ENCODE measurements around the gene CAMK2B.

The CAMK2B gene

DNA sequence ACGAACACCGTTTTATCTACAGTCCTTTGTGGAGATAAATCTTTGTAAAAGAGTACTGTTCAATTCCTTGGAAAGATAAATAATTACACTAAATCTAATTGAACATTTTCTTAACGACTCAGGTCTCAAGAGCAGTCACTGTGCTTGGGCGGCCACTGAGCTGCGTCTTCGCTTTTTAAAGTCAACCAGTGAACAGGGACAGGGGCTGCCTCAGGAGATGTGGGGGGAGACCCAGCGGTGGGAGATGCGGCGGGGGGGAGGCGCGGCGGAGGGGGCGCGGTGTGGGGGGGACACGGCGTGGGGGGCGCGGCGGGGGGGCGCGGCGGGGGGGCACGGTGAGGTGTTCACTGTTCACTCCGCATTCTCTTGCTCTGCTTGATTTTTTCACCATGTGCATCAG lies 39.8 kb downstream of the CAMK2B start:
- DNase-seq = no peak

DNA sequence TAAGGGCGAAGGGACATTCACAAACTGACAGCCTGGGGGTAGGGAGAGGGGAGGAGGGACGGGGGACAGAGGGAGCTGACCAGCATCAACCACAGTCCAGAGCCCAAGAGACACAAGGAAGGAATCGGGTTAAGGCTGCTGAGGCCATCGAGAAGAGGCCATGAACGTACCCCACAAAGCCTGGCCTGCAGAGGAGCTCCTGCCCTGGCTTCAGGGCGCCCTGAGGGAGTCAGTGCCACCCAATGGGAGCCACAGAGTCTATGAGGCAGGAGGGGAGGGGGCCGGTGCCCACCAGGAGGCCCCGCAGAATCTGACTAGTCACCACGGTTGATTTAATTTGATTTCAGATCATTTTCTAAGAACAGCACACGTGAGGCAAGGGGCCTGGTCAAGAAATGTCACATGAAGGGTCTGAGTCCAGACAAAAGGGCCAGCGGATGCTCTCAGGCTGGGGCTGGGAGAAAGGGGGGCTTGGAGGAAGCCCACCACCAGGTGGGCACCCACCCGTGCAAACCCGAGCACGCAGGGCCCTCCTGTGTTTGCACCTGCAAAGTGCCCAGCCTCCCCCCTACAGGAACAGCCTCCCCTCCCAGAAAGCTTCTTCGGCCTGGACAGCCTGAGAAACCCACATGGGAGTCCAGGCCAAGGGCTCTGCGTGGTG lies 40.4 kb downstream of the CAMK2B start:
- no peak for DNase-seq

DNA sequence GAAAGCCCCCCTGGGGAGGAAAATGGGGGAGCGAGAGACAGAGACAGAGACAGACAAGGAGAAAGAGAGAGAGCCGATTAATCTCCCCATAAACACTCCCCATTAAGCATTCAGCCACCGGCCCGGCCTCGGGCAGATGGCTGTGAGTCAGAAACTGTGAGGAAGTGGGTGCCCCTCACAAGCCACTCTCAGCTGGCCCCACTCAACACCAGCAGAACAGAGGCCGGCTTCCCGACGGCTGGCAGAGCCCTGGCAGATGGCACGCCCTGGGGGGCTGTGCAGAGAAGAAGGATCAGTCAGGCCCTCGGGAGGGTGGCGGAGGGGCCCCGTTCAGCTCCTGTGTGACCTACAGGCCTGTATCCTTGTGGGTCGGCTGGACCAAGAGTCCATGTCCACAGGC lies 41.2 kb downstream of the CAMK2B start:
- no peak for DNase-seq

DNA sequence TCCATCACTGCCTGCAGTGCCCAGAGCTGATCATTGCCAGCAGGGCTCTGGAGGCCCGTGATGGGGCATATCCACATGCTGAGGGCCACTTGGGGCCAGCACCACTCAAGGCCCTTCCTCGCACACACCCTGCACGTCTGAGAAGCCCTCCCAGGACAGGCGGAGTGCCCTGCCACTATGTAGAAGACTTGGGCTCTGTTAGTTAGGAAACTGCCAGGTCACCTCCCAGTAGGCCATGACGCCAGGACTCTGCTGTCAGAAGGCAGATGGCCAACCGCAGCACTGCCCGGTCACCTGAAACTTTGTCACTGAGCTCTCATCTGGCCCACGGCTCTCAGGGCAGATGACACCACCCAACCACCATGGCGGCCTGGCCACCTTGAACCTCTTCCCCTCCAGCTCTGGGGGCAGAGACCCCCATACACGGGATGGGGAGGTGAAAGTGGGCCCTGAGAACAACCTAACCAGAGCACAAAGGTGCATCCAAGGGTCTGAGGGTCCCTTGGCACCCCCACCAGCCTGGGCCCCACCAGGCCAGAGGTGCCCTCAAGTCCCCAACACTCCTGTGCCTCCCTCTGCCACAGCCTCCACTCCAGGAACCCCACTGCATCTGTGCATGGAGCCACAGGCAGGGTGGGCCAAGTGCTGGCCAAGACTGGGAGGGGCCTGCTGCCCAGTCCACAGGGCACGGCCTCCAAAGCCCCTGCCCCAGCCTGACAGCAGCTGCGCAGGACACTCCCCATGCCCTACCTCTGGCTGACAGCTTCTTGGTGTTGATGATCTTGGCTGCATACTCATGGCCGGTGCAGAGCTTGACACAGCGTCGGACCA lies 41.8 kb downstream of the CAMK2B start:
- no peak for DNase-seq

DNA sequence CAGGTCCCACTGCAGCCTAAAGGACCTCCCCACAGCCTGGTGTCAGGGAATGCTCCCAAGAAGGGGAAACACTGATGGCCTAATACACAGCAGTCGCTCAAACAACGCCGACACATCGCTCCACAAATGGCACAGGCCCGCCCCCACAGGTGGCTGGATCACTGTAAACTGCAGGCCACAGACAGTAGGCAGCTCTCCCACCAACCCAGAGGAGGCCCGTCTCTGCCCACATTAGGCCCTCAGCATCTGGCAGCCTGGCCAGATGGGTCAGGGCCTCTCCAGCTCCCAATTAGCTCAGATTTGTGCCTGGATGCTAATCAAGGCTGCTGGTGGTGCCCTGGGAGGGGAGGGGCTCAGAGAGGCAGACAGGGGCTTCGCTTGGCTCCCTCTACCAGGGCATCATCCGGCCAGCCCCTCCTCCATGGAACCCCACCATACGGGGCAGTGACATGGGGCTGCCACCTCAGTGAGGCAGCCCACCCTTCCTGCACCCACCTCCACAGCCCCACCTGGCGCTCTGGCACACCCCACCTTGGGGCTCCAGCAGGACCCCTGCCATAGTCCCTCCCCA lies 42.7 kb downstream of the CAMK2B start:
- DNase-seq = no peak

DNA sequence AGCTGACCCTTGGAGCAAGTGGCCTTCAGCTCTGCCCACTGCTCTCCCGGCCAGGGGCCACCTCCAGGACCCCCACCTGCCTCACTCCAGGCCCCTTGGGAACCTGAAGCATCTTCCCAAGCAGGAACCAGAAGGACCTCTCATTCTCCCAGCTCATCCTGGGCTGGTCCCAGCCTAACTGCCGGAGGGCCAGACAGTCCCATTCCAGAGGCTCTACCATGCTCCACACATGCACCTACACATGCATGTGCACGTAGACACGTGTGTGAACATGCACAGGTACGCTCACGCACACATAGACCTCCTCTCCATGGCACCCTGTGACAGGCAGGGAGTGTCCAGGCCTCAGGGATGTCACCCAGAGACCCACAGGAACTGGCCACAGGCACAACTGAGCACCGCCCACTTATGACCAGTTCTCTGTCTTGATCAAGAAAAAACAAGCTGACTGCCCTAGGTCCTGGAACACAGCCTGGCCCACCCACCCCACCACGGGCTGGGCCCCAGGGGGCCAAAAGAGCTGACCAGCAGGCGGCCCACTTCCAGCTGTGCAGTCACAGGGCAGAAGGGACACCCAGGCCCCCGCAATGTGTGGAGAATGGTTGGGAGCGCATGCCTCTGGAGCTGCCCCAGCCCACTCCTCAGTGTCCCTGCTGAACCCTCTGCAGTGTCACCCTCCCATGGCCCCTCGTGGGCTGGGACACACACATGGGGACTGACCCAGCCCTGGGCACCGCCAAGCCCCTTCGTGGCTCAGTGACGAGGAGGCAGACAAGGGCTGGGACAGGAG lies 43.4 kb downstream of the CAMK2B start:
- DNase-seq = no peak

DNA sequence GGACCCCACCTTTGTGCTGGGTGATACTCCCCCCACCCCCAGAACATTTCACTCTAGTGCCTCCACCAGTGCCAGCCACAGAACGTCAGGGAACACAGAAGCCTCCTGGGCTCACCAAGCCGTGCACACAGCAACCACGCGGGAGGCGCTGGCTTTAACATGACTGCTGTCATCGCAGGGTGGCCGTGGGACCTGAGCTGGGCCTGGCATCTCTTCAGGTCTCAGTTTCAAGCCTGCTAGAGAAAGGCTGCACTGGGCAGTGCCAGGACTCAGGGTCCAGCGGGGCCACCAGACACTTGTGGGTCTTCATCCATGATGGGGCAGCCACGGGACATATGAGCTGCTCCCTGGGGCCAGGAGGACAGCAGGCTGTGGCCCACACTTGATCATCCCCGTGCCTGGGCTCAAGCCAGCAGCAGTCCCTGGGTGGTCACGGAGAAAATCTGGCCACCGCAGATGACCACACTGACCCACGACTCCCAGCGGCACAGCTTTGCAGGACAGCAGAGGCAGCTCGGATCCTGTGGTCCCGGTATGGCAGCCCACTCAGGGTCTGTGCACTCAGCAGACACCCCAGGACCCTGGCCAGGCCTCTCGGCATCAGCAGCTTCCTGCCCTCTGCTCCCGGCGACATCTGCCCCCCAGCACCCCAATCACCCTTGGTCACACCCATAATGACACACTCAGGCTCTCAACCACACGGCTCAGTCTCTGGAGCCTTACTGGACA lies 44.2 kb downstream of the CAMK2B start:
- DNase-seq = no peak

DNA sequence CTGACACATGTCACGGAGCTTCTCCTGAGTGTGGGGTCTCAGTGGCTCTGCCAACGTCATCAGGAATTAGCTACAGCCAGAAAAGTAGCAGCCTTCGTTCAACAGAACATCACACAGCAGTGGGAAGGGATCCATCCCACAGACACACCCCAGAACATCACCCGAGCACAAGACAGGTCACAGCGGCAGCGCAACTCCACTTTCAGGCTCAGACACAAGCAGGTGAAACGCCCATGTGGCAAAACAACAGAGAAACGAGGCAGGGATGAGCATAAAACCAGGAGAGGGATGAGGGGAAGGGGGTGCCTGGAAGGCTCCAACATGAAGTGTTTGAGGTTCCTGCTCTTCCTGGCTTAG lies 44.8 kb downstream of the CAMK2B start:
- no peak for DNase-seq

DNA sequence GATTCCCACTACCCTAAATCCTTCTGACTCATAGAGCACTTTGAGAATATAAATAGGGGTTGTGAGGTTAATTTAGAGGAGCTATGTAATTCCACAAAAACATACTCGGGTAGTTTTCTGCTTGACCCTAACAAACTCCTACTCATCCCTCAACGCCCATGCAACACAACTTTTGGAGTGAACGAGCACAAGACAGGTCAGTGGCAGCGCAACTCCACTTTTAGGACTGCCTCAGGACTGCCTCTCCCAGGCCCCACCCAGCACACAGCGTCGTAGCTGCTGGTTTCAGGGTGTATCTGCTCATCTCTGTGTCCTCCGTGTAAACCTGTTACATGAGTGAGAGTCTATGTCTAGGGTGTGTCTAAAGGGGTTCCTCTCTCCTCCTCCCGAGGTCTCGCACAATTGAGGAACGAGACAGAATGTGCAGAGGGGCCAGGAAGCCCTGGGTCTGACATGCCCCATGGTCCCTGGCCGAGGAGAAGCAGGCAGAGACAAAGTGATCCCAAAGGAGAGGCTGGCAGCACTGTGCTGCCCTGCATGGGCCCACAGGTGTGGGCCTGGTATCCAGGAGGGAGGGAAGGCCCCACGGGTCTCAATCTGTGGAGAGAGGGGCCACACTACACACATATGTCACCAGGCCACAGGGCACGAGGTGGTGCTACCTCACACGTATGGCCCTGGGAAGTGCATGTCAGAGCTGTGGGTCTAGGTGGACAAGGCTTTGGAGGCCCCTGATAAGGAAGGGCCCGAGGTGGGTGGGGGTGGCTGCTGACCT lies 45.5 kb downstream of the CAMK2B start:
- no peak for DNase-seq

DNA sequence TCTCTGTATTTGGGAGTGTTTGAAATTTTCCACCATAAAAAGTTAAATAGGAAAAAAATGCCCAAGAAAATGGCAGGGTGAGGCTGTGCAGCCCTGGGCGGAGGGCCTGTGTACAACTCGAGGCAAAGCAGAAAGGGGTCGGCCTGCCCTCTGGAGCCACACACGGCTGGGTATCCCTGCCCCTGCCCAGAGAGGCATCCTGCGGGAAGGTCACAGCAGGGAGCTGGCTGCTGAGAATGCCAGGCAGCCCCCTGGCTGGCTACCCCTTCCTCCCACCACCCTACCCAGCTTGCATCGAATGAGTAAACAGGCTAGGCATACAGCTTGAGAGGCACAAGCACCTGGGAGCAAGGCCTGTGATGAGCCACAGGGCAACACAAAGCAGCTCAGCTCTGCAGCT lies 46.1 kb downstream of the CAMK2B start:
- DNase-seq = no peak

DNA sequence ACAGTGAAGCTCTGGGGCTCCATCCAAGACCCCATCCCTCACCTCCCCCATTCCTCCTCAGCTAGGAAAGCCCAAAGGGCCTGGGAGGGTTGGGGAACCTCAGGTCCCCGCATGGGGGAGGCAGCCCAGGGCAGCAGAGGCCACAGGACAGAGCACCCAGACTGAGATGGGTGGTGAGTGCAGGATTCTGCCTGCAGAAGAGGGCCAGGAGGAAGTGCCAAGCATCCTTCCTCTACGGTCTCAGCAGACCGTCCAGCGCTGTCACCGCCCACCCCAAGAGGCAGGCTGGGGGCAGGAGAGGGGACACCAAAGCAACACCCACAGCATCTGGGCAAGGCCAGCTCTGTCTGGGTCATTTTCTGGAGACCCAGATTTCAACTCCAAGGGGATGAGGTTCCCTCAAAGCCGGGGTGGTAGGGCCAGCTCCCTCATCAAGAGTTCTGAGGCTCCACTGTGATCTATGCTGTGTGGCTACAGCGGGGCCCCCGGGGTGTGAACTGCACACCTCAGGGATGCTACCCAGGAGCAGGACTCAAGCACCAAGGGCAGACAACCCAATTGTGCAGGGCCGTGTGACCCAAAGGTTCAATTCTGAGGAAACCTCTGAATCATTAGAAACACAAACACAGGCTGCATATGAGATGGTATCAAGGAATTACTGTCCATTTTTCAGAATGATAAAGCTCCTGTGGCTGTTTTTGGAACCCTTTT lies 46.8 kb downstream of the CAMK2B start:
- DNase-seq = no peak

DNA sequence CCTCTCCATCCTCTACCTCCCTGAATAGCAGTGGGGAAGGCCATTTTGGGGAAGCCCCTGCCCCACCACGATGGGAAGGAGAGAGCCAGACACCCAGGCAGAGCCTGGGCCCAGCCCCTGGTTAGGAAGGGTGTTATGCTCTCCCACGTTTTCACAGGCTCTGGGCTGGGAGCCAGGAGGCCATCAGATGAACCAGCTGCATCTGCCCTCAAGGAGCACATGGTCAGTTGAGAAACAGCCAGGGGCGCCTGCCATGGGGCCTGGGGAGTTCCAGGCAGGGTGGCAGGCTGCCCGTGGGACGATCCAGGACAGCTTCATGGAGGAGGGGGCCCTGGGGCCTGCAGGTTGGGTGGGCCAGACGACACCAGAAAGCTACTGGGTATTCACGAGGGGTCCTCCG lies 47.5 kb downstream of the CAMK2B start:
- no peak for DNase-seq

DNA sequence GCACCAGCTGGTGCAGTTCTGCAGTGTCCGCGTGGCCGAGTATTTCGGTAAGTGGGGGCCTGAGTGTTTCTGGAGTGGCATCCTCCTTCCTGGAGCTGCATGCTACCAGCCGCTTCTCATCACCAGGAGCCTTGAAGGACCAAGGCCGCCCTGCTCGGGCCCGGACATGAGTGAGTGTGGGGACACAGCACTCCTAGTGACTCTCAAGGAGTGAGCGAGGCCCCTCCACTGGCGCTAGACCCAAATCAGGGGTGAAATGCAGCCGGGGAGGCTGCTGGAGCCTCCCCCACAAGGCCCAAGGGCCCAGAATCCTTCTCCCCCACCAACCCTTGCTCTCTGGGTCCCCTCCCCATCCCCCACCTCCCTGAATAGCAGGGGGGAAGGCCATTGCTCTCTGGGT lies 48.0 kb downstream of the CAMK2B start:
- DNase-seq = no peak

DNA sequence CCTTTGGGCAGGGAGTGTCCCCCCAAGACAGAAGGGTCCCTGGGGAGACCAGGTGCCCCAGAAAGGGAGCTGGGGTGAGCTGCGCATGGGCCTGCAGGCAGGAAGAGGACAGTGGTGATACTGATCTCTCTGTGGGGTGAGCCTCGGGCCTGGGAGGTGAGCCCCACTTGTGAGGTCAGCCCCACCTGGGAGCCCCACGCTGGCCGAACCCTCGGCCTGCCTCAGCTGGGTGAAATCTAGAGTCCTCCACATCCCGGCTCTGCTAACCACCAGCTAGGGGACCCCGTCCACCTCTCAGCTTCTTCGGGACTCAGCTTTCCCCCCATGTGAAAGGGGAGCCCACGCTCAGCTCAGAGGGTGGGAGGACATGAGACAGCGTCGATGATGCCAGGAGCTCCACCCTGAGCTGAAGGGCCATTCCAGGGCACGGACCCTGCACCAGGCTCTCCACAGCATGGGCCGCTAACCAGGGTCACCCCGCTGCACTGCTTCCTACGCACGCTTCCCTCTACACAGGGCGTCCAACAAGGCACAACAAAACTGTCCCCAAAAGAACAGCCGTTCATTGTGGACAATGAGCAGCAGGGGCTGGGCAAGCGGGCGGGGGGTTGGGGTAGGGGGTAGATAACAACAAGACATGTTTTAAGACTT lies 48.7 kb downstream of the CAMK2B start:
- DNase-seq = no peak

DNA sequence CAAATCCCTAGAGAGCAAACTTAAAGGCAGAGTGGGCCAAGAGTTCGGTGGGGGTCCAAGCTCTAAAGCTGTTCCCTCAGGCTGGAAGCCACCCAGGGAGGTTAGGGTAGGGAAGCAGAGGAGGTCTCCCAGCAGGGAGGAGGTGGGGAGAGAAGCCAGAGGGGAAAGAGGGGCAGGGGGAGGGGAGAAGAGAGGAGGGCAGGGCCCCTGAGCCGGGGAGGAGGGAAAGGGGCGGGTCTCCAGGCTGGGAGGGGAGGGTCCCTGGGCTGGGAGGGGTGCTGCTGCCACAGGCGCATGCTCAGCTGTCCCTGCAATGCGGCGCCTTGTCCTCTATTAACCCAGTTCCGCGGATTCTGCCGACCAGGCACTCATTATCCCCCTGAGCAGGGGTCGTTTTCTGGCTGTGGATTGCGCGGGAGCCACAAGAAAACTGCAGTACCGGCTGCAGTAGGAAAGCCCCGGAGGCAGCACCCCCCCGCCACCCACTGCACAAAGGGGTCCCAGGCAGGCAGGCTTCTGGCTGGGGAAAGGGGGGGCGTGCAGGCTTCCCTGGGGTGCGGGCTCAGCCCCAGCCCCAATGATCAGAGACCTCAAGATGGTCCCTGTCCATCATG lies 49.3 kb downstream of the CAMK2B start:
- DNase-seq = no peak

DNA sequence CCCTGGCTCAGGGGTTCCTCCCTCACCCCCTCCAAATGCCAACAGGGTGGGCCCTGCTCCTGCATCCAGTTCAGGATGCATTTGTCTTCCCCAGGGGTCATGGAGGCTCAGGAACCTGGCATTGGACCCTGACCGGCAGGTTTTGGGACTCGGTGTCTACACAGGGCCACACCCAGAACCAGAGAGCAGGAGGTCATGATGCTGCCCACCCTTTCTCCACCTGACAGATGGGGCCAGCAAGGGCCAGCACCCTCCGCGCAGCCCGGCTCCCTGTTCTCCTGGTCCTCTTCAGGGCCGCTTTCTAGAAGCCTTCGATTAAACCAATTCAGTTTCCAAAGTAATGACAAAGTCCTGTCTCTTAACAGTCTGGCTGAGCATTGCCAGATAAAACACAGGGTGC lies 50.2 kb downstream of the CAMK2B start:
- no peak for DNase-seq

DNA sequence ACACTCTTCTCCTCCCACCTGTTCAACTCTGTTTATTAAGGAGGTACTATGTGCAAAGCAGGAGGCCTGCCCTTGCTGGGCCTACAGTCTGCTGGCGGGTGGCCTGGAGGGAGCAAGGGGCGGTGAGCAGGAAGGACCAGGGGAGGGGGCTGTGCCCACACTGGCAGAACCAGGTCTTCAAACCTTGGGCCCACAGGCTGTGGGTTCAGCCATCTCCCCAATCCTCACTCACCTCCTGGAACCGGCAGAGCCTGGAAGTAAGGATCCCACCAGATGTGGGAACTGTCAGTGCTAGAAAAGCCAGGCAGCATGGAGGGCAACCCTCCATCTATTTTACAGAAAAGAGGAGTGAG lies 50.8 kb downstream of the CAMK2B start:
- DNase-seq = no peak

DNA sequence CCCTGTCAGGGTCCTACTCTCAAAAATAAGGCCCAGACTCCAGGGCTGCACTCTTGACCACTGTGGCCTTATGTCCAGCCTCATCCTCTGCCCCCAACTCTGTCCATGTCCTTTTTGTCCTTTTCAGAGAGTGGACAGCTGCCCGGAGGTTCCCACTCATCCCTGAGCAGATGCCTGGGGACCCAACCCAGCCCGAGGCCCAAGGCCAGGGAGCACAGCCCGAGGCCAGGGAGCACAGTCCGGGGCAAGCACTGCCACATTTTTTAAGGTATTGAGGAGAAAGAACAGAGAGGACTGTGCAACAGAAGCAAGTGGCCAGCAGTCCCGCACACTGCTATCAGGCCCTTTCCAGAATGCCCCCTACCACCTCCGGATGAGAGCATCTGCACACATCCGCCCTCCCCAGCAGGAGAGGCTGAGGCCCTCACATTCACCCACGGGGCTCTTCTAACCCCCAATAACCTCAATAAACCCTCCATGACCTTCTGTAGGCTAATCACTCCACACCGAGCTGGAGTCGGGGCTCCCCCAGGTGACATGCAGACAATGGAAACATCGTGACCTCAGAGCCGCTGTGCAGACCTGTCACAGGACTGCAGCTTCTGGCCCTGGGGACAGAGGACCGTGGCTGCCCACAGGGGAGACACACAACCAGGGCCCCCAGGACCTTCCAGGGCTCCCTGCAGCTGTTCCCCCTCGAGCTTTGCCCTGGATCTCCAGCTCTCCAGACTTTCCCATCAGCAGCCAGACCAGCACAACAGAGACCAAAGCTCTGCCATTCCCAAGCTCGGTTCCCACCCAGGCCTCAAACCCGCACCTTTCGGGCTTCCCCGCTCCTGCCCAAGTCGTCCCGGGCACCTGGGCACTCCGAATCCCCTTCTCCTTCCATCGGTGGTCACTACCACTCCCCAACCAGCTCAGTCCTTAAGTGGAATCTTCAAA lies 51.4 kb downstream of the CAMK2B start:
- DNase-seq = no peak

DNA sequence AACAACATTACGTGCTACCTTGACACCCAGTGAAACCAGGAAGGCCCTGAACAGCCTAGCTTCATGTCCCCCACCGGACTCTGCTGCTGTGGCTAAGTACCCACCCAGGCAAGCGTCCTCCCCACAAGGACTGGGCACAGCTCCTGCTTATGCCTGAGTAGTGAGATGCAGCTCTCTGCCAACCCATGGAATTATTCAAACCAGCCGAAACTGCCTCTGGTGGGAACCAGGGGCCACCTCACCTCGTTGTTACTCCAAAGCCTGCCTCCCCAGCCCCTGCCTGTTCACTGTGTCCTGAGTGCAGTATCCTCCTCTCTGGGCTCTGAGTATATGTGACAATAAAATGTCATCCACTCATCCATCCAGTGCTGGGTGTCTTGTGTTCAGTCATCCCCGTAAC lies 52.4 kb downstream of the CAMK2B start:
- no peak for DNase-seq

Measured in NCI-H1092 treated with DMSO at 0.1 percent for 48 hours (cell line).